ENCODE data around the gene PDHX.
A peak's percentile ranks its signal among the peaks of the same experiment; 100 is the strongest.

Gene PDHX

DNA sequence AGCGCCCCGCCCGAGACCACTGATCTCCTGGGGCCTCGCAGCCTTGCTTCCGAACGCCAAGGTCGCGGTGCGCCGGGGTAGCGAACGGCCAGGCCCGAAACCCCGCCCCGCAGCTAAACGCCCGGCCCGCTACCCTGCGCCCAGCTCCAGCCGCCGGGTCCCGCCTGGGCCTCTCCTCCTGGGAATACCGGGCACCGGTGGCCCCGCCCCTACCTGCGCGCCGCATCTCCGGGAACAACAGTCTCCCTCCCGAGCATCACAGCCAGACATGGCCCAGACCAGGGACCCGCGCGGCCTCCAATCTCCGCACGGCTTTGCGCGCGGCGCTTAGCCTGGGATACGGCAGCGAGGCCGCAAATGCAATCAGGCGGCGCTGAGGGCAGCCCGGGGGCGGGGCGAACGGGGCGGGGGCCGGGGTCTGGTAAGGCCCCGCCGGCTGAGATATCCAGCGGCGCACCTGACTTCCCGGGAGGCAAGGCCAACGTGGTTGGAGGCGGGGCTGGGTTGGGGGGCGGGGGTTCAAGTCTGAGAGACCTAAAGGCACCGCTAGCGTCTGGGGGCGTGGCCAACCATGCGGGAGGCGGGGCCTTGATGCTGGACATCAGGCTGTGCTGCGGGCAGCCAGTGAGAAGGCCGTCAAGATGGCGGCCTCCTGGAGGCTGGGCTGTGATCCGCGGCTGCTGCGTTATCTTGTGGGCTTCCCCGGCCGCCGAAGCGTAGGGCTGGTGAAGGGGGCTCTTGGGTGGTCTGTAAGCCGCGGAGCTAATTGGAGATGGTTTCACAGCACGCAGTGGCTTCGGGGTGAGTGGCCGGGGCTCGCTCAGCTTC is at the start of gene PDHX, which contains the start of gene APIP:
TSS of gene PDHX (plus strand) at position 604 of the 828 bp plus-strand sequence. CDS start at position 642, 38 bp downstream.
TSS of gene APIP (minus strand) at position 365 of the 828 bp plus-strand sequence. CDS start at position 270, 95 bp downstream.
- Histone ChIP-seq H3K36me3 (ENCODE audit: control insufficient read depth, insufficient read depth, low read length) (no peaks in the 10 kb centered on the region), H3K27ac (peak within 1 kb of the TSS; percentile 88), H3K4me3 (ENCODE audit: low read depth, low read length) (peak within 1 kb of the TSS; percentile 77), H3K9ac (peak within 1 kb of the TSS; percentile 61), H3K4me1 (peaks cover 6% of the 10 kb centered on the region), H3K27me3 (ENCODE audit: control insufficient read depth, insufficient read depth, low read length) (no peaks in the 10 kb centered on the region), H3K79me2 (peaks cover 38% of the 10 kb centered on the region), H3K4me2 (ENCODE audit: low read length) (peak within 1 kb of the TSS; percentile 83), H2AFZ (peak within 1 kb of the TSS; percentile 93), H3K9me3 (ENCODE audit: control insufficient read depth, low read length) (no peaks in the 10 kb centered on the region)
- TF ChIP-seq, protein P1, sequence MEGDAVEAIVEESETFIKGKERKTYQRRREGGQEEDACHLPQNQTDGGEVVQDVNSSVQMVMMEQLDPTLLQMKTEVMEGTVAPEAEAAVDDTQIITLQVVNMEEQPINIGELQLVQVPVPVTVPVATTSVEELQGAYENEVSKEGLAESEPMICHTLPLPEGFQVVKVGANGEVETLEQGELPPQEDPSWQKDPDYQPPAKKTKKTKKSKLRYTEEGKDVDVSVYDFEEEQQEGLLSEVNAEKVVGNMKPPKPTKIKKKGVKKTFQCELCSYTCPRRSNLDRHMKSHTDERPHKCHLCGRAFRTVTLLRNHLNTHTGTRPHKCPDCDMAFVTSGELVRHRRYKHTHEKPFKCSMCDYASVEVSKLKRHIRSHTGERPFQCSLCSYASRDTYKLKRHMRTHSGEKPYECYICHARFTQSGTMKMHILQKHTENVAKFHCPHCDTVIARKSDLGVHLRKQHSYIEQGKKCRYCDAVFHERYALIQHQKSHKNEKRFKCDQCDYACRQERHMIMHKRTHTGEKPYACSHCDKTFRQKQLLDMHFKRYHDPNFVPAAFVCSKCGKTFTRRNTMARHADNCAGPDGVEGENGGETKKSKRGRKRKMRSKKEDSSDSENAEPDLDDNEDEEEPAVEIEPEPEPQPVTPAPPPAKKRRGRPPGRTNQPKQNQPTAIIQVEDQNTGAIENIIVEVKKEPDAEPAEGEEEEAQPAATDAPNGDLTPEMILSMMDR (IDR thresholded peaks at IDR 0.05) = no peak

- TF ChIP-seq, protein P1 (IDR thresholded peaks at IDR 0.05) = no peak
Observed at GRCh38 chr11:34869425-34869824, 47.0 kb upstream of the PDHX start.

DNA sequence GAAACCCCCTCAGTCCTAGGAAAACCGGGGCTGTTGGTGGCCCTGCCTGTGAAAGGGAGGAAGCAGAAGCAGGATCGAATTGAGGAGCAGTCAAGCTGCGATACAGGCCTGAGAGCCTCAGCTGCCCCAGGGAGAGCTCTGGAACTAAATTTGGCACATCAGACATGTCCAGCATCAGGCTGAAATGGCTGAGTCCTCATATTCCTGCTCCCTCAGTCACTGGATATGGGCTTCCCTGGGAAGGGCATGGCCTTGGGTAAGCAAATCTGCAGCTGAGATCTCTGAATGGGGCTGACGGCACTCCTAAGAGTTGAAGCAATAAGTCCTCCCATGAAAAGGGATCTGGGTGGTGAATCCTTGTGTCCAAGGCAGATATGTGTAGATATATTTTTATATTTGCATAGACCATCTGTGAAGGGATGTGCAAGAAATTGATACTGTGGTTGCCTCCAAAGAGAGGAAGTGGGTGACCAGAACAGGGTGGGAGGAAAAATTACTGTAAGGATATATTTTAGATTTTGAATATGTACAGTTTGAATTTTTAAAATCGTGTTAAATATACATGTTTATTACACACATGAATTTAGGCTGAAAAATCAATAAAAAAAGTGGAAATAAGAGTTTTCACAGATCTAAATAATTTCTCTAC is 45.7 kb upstream of the PDHX start:
- Histone ChIP-seq H3K9ac (no peak overlapping the region), H3K4me3 (ENCODE audit: low read depth, low read length) (no peak overlapping the region), H3K4me2 (ENCODE audit: low read length) (no peak overlapping the region), H3K27me3 (ENCODE audit: control insufficient read depth, insufficient read depth, low read length) (no peaks in the 10 kb centered on the region), H3K4me1 (no peaks in the 10 kb centered on the region), H3K9me3 (ENCODE audit: control insufficient read depth, low read length) (no peaks in the 10 kb centered on the region), H3K36me3 (ENCODE audit: control insufficient read depth, insufficient read depth, low read length) (no peaks in the 10 kb centered on the region), H3K79me2 (no peaks in the 10 kb centered on the region), H3K27ac (no peak overlapping the region), H2AFZ (no peak overlapping the region)
- TF ChIP-seq, protein P1 (IDR thresholded peaks at IDR 0.05) = no peak

More at GRCh38 chr11:34869425-34869824, 47.0 kb upstream of the PDHX start:
- Histone ChIP-seq H3K27ac (no peak overlapping the region), H3K4me1 (no peaks in the 10 kb centered on the region), H3K4me3 (ENCODE audit: low read depth, low read length) (no peak overlapping the region), H3K9ac (no peak overlapping the region), H2AFZ (no peak overlapping the region), H3K4me2 (ENCODE audit: low read length) (no peak overlapping the region), H3K9me3 (ENCODE audit: control insufficient read depth, low read length) (no peaks in the 10 kb centered on the region), H3K36me3 (ENCODE audit: control insufficient read depth, insufficient read depth, low read length) (no peaks in the 10 kb centered on the region), H3K27me3 (ENCODE audit: control insufficient read depth, insufficient read depth, low read length) (no peaks in the 10 kb centered on the region), H3K79me2 (no peaks in the 10 kb centered on the region)

- no peaks in the 10 kb centered on the region for H3K4me1 ChIP-seq
- H3K36me3 ChIP-seq (ENCODE audit: control insufficient read depth, insufficient read depth, low read length) = no peaks in the 10 kb centered on the region
- H3K4me3 ChIP-seq (ENCODE audit: low read depth, low read length) = no peak overlapping the region
- no peaks in the 10 kb centered on the region for H3K9me3 ChIP-seq (ENCODE audit: control insufficient read depth, low read length)
- H2AFZ ChIP-seq = no peak overlapping the region
- H3K27me3 ChIP-seq (ENCODE audit: control insufficient read depth, insufficient read depth, low read length) = no peaks in the 10 kb centered on the region
- H3K27ac ChIP-seq = no peak overlapping the region
- H3K4me2 ChIP-seq (ENCODE audit: low read length) = no peak overlapping the region
- H3K9ac ChIP-seq = no peak overlapping the region
- no peaks in the 10 kb centered on the region for H3K79me2 ChIP-seq
- TF ChIP-seq, protein P1 (IDR thresholded peaks at IDR 0.05) = no peak
Observed at GRCh38 chr11:34874202-34874601, 42.2 kb upstream of the PDHX start.
